ENCODE data around the gene CDC42BPB.

- no peak for TF ChIP-seq CTCF (IDR thresholded peaks at IDR 0.05)
- no peak for TF ChIP-seq POLR2A (IDR thresholded peaks at IDR 0.05)
These were observed 174.2 kb downstream of the CDC42BPB start for GRCh38 chr14:102883089-102883541.

All from lower leg skin (tissue), 3 donors.